ENCODE results near the gene RSPH3. TPM values are rescaled to one million over a fixed set of nuclear protein-coding genes. Genes with fewer than 3 reads are reported as not detected.

RSPH3 gene
- total and polyA plus RNA-seq, 7 donors: 6.0 to 13.6 (median 8.1) TPM

- intact Hi-C loops (cut with DNase I): no loop called here
- 92 to 96% methylated on average over 5 of the region's 5 CpGs for WGBS, 2 donors
- no peaks in the 10 kb centered on the region for H3K36me3 ChIP-seq
- H3K9me3 ChIP-seq: no peaks in the 10 kb centered on the region
- H3K4me3 ChIP-seq: no peak overlapping the region
- DNase-seq: no peak
- H3K27ac ChIP-seq: no peak overlapping the region
- H3K27me3 ChIP-seq: peaks cover 0 to 1% (median 0%) of the 10 kb centered on the region in 3 donors
- H3K4me1 ChIP-seq: peaks cover 0 to 5% (median 4%) of the 10 kb centered on the region in 4 donors
- TF ChIP-seq CTCF (IDR thresholded peaks at IDR 0.05) (no peak), EP300 (IDR thresholded peaks at IDR 0.05) (no peak)
These were observed 65.8 kb downstream of the RSPH3 start for GRCh38 chr6:158934157-158934556.

GRCh38 chr6:158933079-158933595 lies 66.9 kb downstream of the RSPH3 start:
- H3K27me3 ChIP-seq: no peaks in the 10 kb centered on the region
- intact Hi-C loops (cut with DNase I): no loop called here
- TF ChIP-seq POLR2A (IDR thresholded peaks at IDR 0.05): no peak
- no peak for TF ChIP-seq EP300 (IDR thresholded peaks at IDR 0.05)
- TF ChIP-seq POLR2AphosphoS5 (IDR thresholded peaks at IDR 0.05): no peak
- TF ChIP-seq CTCF (IDR thresholded peaks at IDR 0.05): no peak
- WGBS, 2 donors: 38 to 70% methylated on average over 4 of the region's 4 CpGs
- DNase-seq: no peak
- no peaks in the 10 kb centered on the region for H3K4me1 ChIP-seq
- H3K36me3 ChIP-seq: no peaks in the 10 kb centered on the region
- no peak overlapping the region for H3K27ac ChIP-seq
- H3K9me3 ChIP-seq: no peaks in the 10 kb centered on the region
- no peak overlapping the region for H3K4me3 ChIP-seq

DNA sequence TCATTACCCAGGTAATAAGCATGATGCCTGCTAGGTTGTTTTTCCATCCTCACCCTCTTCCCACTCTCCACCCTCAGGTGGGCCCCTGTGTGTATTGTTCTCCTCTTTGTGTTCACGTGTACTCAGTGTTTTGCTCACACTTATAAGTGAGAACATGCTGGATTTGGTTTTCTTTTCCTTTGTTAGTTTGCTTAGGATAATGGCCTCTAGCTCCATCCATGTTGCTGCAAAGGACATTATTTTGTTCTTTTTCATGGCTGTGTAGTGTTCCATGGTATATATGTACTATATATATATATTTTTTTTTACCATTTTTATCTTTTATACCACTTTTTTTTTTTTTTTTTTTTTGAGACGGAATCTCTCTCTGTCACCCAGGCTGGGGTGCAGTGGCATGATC lies 71.9 kb downstream of the RSPH3 start:
- H3K9me3 ChIP-seq: no peaks in the 10 kb centered on the region
- DNase-seq: no peak
- WGBS, 2 donors: 93 to 96% methylated on average over 2 of the region's 2 CpGs
- H3K27me3 ChIP-seq: no peaks in the 10 kb centered on the region
- intact Hi-C loops (cut with DNase I): no loop called here
- H3K36me3 ChIP-seq: no peaks in the 10 kb centered on the region
- H3K4me1 ChIP-seq: no peaks in the 10 kb centered on the region
- no peak for TF ChIP-seq POLR2AphosphoS5 (IDR thresholded peaks at IDR 0.05)
- TF ChIP-seq EP300 (IDR thresholded peaks at IDR 0.05): no peak
- TF ChIP-seq CTCF (IDR thresholded peaks at IDR 0.05): no peak
- TF ChIP-seq POLR2A (IDR thresholded peaks at IDR 0.05): no peak
- no peak overlapping the region for H3K4me3 ChIP-seq
- H3K27ac ChIP-seq: no peak overlapping the region

GRCh38 chr6:158926414-158926813 lies 73.6 kb downstream of the RSPH3 start:
- WGBS, 2 donors: 90 to 92% methylated on average over 6 of the region's 6 CpGs
- Histone ChIP-seq H3K27me3 (no peaks in the 10 kb centered on the region), H3K36me3 (no peaks in the 10 kb centered on the region), H3K4me3 (no peak overlapping the region), H3K27ac (no peak overlapping the region), H3K9me3 (no peaks in the 10 kb centered on the region), H3K4me1 (no peaks in the 10 kb centered on the region)
- TF ChIP-seq CTCF (IDR thresholded peaks at IDR 0.05): no peak
- no peak for TF ChIP-seq EP300 (IDR thresholded peaks at IDR 0.05)
- TF ChIP-seq POLR2AphosphoS5 (IDR thresholded peaks at IDR 0.05): no peak
- no peak for TF ChIP-seq POLR2A (IDR thresholded peaks at IDR 0.05)
- intact Hi-C loops (cut with DNase I): no loop called here
- DNase-seq: no peak
